ENCODE measurements around the gene NLGN4X.

DNA sequence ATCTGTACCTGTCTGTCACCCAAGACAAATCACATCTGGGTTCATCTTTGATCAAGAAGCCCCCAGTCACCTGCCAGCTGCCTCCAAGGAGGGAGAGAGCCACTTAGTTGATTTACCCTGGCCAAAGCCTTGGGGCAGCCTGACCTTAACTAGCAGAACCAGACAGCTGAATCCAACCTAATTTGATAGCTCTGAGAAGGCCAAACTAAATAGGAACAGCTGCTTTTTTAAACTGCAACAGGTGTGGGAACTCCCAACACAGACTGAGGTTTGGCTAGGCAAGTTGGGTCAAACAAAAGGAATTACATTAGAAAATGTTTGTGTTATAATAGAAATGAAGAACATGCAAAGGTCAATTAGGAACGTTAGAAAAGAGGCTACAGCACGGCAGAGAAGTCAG, 375.7 kb downstream of the NLGN4X start:
- TF ChIP-seq POLR2A (IDR thresholded peaks at IDR 0.05) (no peak), CTCF (IDR thresholded peaks at IDR 0.05) (no peak)
